NK-92 treated with Interleukin-12 subunit alpha and Interleukin-12 subunit beta, amount 100 ng/mL, for 24 hours (cell line): ENCODE results near the gene HM13.
"Not testable (repeated sequence)": the region's sequence is repeated elsewhere in the genome, so short reads cannot be mapped to it uniquely, and the experiment has no call there.

Experiments
- DNase-seq: peaks from one replicate; lab custom pipeline; 2025; lab: John Stamatoyannopoulos, UW

HM13 gene

DNA sequence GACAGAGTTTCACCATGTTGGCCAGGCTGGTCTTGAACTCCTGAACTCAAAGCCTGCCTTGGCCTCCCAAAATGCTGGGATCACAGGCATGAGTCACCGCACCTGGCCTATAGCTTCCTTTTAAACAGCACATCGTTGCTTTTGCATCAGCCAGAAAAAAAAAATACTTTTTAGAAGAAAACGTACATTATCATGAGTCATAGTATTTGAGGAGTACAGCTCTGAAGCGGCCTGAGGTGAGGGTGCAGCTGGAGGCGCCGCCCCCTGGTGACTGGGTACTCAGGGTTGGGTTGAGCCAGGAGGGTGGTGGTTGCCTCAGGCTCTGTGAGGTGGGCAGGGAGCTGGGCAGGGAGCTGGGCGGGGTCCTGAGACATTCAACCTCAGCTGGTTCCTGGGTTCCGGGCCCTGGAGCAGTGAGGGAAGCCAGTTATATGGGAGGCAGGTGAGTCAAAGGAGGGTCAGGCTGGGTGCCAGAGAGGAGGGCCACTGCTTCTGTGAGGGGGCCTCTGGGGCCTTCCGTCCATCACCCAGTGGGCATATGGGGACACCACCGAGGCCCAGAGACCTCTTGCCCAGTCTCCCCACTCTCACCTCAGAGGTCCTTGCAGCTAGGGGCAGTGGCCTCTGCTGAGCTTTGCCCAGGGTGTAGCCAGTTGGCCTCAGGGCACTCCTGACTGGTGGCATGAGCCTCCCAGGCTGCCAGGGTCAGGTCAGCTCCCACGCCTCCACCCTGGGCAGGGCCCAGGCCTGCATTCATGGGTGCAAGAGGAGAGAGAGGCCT is 79.2 kb downstream of the HM13 start:
- no peak for DNase-seq

DNA sequence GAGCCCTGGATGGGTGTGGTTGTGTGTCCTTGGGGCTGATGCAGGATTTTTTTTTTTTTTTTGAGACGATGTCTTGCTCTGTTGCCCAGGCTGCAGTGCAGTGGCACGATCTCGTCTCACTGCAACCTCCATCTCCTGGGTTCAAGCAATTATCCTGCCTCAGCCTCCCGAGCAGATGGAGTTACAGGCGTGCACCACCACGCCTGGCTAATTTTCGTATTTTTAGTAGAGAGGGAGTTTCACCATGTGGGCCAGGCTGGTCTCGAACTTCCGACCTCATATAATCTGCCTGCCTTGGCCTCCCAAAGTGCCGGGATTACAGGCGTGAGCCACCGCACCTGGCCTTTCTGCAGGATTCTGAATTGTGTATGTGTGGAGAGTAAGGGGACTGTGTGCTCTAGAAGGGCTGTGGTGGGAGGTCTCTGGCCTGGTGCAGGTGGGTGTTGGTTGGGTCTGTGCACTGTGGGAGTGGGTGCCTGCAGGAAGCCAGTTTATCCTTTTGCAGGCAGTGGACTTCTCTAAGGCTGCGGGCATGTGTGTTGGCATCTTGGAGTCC is 79.8 kb downstream of the HM13 start:
- no peak for DNase-seq

DNA sequence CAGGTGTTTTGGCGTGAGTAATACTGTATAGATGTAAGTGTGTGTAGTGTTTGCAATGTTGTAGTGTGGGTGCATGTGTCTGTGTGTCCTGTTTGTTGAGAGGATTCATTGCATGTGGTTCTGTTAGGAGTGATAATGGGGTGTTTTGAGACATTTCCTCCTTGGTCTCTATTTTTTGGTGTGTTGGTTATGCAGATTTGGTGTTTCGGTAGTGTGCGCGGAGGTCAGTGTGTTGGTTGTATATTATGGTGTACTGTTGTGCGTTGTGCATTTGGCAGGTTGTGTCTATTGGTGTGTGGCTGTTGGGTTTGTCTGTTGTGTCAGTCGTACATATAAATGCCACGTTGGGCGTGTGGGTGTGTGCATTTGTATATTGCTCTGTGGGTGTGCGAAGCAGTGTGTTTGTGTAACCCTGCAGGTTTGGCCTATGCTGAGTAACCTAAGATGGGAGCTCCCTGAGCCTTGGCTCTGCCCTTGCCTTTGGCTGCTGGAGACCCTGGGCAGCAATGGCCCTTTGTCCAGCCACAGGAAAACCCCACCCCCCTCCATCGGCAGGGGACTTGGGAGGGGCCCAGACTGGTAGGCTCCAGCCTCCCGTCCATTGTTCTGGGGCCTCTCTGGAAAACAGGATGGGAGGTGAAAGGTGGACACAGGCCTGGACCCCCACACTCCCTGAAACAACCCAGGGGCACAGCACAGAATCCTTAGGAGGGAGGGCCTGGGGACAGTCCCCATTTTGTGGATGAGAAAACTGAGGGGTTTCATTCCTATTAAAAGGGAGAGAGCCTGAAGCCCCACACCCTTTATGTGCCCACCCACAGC is 80.5 kb downstream of the HM13 start:
- DNase-seq: no peak

DNA sequence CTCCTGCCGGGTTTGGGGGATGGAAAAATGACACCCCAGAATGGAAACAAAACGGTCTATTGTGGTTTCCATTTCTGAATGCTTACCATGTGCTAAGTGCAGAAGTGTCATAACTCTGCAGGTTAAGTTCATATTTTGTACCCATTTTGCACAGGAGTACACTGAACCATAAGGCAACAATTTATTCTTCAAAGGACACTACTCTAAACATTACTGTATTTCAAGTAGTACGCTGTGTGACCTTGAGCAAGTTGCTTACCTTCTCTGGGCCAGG is 81.1 kb downstream of the HM13 start:
- no peak for DNase-seq

DNA sequence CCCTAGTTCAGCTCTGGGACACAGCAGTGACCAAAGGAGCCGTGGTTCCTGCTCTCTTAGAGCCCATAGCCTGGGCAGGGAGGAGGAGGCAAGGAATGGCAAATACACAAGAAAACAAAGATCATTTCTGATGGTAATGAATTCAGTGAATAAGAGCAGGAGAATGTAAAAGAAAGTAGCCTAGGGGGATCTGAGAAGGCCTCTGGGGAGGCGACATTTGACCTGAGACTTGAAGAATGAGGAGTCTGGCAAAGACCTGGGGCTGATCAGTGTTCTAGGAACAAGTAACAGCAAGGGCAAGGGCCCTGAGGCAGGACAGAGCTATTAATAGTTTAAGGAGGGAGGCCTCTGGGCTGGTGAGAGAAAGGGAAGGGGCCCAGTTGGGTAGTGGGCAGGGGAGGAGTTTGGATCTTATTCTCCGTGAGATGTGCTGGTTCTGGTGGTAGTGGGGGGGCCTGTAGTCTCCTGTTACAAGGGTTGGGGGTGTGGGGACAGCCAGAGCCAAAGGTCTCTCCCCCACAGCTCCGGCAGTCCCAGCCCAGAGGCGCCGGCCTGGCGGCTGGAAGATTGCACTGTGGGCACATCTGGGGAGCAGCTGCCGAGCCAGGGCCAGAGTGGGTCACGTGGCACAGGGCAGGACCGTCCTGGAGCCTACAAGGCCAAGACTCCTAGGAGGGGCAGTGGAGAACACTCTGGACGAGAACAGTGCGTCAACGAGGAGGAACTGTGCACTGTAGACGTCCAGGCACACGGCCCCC is 81.6 kb downstream of the HM13 start:
- no peak for DNase-seq

DNA sequence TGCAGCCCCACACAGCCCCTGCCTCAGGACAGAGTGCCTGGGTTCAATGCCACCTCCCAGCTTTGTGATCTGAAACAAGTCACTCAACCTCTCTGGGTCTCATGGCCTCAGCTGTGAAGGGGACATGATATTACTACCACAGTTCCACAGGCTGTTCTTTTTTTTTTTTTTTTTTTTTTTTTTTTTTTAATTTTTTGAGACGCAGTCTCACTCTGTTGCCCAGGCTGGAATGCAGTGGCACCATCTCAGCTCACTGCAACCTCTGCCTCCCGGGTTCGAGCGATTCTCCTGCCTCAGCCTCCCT is 82.1 kb downstream of the HM13 start:
- not testable (repeated sequence) for DNase-seq

DNA sequence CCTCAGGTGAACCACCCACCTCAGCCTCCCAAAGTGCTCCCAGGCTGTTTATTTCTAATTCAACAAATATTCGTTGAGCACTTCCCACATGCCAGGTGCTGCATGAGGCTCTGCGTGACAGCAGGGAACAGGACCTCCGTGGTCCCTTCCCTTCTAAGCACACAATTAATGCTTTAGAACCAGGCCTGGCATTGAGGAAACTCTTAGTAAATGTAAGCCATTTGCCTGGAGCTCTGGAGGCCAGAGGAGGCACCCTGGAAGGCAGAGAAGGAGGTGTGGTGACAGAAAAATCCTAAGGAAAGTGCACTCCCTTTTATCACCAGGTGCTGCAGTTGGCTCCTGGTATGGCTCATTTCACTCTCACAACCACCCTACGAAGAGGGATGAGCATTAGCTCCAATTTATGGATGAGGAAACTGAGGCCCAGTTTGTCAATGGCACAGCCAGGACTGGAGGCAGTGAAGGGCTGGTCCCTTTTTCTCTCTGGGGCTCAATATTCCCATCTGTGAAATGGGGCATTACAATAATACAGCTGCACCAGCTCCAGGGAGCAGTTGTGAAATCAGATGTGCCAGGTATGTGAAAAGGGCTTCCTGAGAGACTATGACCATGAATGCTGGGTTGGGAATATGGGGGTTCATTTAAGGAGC is 82.7 kb downstream of the HM13 start:
- no peak for DNase-seq

DNA sequence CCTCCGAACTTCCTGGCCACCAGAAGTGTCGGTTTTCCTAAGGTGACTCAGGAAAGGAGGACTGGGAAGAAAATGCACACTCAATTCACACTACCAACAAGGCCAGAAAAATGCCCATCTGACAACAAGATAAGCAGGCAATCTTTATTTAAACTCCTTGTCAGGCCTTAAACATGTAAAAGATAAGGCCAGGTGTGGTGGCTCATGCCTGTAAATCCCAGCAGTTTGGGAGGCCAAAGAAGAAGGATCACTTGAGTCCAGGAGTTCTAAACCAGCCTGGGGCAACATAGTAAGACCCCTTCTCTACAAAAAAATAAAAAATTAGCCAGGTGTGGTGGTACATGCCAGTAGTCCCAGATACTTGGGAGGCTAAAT is 83.2 kb downstream of the HM13 start:
- no peak for DNase-seq

DNA sequence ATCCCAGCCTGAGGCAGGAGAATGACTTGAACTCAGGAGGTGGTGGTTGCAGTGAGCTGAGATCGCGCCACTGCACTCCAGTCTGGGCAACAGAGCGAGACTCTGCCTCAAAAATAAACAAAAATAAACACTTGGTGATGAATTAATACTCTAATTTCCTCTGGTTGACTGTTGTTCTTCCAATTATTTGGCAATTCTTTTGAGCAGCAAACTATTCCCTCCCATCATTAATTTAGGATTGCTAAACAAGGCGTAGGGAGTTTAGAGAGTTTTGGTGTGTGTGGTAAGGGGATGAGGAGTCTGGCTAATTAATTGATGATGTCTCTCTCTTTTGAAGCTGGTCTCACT is 88.2 kb downstream of the HM13 start:
- no peak for DNase-seq

DNA sequence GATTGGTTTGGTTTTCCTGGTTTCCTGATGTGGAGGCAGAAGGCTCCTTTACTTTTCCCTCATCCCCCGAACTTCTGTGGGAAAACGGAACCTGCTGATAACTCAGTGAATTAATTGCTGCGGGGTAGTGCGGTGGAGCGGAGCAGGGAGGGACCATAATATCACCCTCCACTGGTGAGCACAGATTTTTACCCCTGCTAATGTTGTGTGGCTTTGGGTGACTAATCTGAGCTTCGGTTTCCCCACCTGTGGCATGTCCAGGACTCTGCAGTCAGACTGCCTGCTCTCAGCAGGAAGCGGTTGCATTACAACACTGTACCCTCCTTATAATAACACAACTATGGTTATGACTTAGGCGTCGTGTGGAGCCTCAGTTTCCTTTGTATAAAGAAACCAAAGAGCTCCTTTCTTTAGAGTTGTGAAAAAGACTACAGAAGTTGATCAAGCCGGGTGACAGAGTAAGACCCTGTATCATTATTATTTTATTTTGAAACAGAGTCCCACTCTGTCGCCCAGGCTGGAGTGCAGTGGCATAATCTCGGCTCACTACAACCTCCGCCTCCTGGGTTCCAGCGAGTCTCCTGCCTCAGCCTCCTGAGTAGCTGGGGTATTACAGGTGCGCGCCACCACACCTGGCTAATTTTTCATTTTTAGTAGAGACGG is 88.7 kb downstream of the HM13 start:
- peak; percentile 75 for DNase-seq

DNA sequence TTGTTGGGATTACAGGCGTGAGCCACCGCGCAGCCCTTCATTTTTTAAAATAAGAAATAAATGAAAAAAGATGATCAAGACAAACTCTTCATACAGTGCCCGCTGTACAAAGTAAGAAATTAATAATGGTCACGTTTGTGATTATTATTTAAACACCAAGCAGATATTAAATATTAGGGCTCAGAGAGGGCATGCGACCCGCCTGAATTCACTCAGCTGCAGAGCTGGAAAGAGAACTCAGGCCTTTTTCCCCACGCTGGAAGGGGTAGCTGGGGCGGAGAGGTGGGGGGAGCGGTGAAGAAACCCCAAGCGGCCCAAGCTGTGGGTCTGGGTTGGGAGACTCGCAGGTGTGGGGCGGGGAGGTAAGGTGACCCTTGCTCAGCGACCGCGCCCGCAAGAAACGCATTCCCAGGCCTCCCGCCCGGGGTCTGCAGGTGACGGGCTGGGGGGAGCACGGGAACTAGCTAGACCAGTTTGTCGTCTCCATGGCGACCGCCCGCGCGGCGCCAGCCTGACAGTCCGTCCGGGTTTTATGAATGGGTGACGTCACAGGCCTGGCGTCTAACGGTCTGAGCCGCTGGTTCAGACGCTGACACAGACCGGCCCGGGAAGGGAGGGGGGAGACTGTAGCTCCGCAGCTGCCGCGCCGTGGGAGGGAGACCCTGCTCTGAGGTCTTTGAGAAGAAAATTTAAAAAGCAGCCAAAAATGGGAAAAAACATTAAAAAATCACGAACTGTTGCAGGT is 89.8 kb downstream of the HM13 start:
- peak; percentile 79 for DNase-seq

DNA sequence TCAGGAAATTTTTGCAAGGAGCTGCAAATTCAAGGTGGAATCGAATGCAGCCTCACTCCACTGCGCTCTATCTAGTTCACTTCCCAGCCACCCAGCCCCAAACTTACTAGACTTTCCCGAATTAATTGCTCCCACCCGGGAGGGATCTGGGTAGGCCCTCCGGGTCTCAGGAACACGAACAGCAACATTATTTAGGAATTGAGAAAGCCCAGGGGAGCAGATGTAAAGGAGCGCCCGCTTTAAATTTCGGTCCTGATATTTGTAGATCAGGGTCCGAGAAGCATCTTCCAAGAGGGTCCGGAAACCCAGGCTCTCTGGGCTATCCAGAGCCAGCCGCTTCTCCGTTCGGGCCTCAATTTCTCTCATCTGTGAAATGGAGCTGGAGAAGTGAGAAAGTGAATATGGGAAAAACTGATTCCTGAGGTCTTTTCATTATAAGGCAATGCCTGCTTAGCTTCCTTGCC is 90.4 kb downstream of the HM13 start:
- DNase-seq: no peak

DNA sequence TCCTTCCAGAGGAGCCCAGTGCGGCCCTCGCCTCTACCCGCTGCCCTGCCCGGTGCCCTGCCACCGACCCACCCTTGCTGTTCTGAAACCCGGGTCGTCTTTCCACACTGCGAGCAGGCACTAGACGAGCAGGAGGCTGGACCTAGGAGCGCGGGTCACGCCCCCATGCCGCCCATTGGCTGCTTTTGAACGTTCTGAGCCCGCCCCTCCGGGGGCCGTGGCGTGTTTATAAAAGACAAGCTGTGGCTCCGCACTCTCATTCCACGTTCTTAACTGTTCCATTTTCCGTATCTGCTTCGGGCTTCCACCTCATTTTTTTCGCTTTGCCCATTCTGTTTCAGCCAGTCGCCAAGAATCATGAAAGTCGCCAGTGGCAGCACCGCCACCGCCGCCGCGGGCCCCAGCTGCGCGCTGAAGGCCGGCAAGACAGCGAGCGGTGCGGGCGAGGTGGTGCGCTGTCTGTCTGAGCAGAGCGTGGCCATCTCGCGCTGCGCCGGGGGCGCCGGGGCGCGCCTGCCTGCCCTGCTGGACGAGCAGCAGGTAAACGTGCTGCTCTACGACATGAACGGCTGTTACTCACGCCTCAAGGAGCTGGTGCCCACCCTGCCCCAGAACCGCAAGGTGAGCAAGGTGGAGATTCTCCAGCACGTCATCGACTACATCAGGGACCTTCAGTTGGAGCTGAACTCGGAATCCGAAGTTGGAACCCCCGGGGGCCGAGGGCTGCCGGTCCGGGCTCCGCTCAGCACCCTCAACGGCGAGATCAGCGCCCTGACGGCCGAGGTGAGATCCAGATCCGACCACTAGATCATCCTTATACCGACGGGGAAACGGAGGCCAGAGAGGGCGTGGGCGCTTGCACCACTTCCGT is 91.0 kb downstream of the HM13 start, which contains the start of gene ID1:
Gene ID1, plus strand, starts transcription at position 259 of the 871 bp plus-strand sequence. Its CDS starts 99 bp downstream, at position 358.
- DNase-seq: peak; percentile 57

DNA sequence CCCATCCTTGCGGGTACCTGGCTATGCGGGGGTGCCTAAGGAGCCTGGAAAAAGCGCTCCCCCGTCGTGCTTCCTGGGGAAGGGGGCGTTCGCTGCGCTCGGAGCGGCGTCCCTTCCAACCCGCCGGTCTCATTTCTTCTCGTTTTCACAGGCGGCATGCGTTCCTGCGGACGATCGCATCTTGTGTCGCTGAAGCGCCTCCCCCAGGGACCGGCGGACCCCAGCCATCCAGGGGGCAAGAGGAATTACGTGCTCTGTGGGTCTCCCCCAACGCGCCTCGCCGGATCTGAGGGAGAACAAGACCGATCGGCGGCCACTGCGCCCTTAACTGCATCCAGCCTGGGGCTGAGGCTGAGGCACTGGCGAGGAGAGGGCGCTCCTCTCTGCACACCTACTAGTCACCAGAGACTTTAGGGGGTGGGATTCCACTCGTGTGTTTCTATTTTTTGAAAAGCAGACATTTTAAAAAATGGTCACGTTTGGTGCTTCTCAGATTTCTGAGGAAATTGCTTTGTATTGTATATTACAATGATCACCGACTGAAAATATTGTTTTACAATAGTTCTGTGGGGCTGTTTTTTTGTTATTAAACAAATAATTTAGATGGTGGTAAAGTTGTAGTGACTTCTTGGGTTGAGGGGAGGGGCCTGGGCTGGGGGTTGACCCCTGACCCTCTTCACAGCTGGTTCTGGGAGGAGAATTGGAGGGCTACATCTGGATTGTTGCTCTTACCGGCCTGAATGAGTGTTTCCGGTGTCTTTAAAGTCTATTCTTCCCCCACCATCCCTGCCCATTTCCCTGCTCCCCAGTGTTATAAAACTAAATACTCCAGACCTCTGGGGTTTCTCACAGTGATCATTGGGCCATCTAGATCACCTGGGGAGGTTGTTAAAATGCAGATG is 91.9 kb downstream of the HM13 start:
- DNase-seq: no peak

DNA sequence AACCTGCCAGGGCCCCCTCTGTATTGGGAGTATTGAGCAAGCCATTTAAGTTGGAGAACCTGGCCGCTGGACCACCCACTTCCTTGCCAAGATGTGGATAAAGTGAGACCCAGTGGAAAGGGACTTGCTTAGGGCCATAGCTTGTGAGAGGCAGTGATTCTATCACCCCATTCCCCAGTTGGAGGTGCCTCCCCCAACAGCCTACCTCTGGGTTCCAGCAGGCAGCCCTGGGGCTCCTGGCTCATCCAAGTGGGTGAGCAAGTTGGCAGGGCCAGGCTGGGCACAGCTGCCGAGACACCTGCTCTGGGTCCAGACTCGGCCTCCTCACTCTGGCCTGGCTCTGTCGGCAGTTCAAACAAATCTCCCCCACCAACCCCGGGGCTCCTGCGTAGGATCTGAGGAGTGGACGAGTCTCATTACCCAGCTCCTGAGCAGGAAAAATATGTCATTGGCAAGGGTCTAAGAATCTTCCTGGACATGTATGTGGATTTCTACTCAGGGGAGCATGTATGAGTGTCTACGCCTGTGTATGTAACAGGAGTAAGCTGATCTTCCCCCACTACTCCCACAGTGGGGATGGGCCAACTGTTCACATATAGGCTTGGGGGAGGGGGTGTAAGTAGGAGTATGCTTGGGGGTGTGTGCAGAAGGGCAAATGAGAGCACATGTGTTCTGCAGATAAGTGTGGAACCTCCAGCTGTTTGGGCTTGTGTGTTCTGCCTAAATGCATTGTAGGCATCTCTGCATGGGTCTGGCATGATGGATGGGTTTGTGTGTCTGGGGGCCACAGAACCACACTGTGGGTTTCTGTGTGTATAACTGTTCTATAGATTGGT is 92.8 kb downstream of the HM13 start:
- DNase-seq: no peak

DNA sequence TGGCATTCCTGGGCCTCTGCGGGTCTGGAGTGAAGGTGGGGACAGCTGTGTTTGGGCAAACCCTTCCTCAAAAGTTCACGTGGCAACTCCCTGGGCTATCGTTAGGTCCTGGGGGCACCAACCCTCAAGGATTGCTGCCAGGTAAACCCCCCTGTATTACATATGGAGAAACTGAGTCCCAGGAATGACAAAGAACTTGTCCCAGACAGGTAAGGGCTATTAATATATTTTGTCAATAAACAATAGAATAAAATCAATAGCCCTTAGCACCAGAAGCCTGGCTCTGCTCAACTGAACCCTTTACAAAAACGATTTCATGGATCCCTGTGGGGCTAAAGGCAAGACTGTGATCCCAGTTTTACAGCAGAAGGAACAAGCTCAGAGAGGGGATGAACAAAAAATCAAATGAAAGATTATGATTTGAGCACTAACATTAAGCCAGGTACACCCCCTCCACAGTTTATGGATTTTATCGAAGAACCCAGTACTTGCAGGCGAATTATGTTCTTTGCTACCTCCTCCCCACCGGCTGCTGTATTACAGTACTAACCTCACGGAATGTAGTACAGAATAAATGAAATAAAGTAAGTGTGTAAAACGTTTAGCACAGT is 93.5 kb downstream of the HM13 start:
- no peak for DNase-seq

DNA sequence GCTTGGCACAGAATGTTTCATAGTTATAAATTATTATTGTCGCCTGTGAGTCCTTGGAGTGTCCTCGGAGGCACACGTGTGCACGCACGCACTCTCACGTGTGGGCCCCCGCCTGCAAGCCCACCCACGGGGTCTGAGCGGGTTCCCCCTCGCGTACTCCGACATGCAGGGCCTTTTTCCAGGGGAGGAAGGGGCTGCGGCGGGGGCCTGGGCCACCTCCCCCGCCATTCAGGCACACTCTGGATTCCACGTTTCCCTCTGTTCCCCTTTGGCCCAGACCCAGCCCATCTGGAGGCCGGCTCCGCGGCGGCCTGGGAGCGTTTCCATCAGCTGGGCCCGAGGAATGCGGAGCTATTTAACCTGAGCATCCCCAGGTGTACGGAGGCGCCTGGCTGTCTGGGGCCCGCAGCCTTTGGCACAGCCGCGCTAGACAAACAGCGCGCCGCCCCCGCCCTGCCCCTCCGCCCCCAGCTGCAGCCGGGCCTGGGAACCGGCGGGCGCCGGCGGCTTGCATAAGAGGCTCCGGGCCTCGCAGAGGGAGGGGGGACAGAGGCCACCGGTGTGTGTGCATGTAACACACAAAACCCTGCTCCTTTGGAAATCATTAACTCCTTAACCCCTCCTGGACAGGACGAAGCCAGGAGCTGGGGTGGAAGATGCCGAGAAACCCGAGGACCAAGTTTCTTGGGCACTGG is 94.2 kb downstream of the HM13 start:
- no peak for DNase-seq
